ENCODE measurements around the gene GLRX5. TPM values are rescaled to one million over a fixed set of nuclear protein-coding genes. Genes with fewer than 3 reads are reported as not detected.

Gene GLRX5
- total RNA-seq, 1 experiment from 2014 or later = 68.8 TPM

GRCh38 chr14:95493503-95493902 lies 41.3 kb upstream of the GLRX5 start:
- ChIA-PET POLR2A (ENCODE audit: low non-redundant PET) (no interaction called here), CTCF (no interaction called here)
- no peak overlapping the region for H3K4me3 ChIP-seq (ENCODE audit: low read depth, low read length, poor library complexity, severe bottlenecking)
- no TSS peak for BruUV-seq (replicated peaks)
- no peaks in the 10 kb centered on the region for H3K9me3 ChIP-seq (ENCODE audit: low read depth, low read length, poor library complexity, severe bottlenecking)
- intact Hi-C loops (cut with micrococcal nuclease; ENCODE audit: unreplicated experiment) = no loop called here
- H3K27ac ChIP-seq (ENCODE audit: low read depth, low read length, poor library complexity, severe bottlenecking) = no peak overlapping the region
- H3K4me1 ChIP-seq (ENCODE audit: insufficient read depth, low read length, poor library complexity, severe bottlenecking) = no peaks in the 10 kb centered on the region
- DNase-seq (ENCODE audit: low spot score) = no peak
- H3K27me3 ChIP-seq (replicated peaks; ENCODE audit: insufficient read depth, low read depth, low read length, poor library complexity) = no peaks in the 10 kb centered on the region
- TF ChIP-seq CTCF (conservative IDR thresholded peaks at IDR 0.05; ENCODE audit: low read depth, low read length) = no peak
- no peak for TF ChIP-seq EZH2 (IDR thresholded peaks at IDR 0.05; ENCODE audit: borderline replicate concordance, low read depth, low read length, poor library complexity, severe bottlenecking)
- no peaks in the 10 kb centered on the region for H3K36me3 ChIP-seq (ENCODE audit: insufficient read depth, low read length, poor library complexity, severe bottlenecking)

- DNase-seq (ENCODE audit: low spot score) = no peak
- no peak overlapping the region for H3K4me3 ChIP-seq (ENCODE audit: low read depth, low read length, poor library complexity, severe bottlenecking)
- ChIA-PET POLR2A (ENCODE audit: low non-redundant PET) (no interaction called here), CTCF (no interaction called here)
- no peak overlapping the region for H3K27ac ChIP-seq (ENCODE audit: low read depth, low read length, poor library complexity, severe bottlenecking)
- intact Hi-C loops (cut with micrococcal nuclease; ENCODE audit: unreplicated experiment) = no loop called here
- TF ChIP-seq CTCF (conservative IDR thresholded peaks at IDR 0.05; ENCODE audit: low read depth, low read length) (no peak), EZH2 (IDR thresholded peaks at IDR 0.05; ENCODE audit: borderline replicate concordance, low read depth, low read length, poor library complexity, severe bottlenecking) (no peak)
- H3K36me3 ChIP-seq (ENCODE audit: insufficient read depth, low read length, poor library complexity, severe bottlenecking) = no peaks in the 10 kb centered on the region
- no TSS peak for BruUV-seq (replicated peaks)
- no peaks in the 10 kb centered on the region for H3K9me3 ChIP-seq (ENCODE audit: low read depth, low read length, poor library complexity, severe bottlenecking)
- no peaks in the 10 kb centered on the region for H3K4me1 ChIP-seq (ENCODE audit: insufficient read depth, low read length, poor library complexity, severe bottlenecking)
- no peaks in the 10 kb centered on the region for H3K27me3 ChIP-seq (replicated peaks; ENCODE audit: insufficient read depth, low read depth, low read length, poor library complexity)
Observed at GRCh38 chr14:95493976-95494375, 40.9 kb upstream of the GLRX5 start.

DNA sequence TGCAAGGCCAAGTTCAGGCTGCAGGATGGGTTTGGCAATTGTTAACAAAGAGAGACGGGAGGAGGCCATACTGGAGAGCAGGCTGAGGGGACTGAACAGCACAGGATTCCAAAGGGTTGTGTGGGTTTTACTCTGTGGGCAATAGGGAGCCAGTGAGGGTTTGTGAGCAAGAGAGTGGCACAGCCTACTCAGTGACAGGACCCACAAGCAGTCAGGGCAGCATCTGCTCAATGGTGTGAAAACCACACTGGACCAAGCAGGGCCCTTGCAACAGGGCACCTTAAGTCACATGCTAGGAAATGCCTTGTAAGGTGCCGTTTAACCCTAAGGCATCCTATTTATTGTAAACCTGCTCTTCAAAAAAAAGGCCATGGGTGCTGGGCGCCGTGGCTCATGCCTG lies 40.4 kb upstream of the GLRX5 start:
- H3K9me3 ChIP-seq (ENCODE audit: low read depth, low read length, poor library complexity, severe bottlenecking) = no peaks in the 10 kb centered on the region
- CTCF ChIA-PET = no interaction called here
- POLR2A ChIA-PET (ENCODE audit: low non-redundant PET) = no interaction called here
- no peaks in the 10 kb centered on the region for H3K4me1 ChIP-seq (ENCODE audit: insufficient read depth, low read length, poor library complexity, severe bottlenecking)
- TF ChIP-seq EZH2 (IDR thresholded peaks at IDR 0.05; ENCODE audit: borderline replicate concordance, low read depth, low read length, poor library complexity, severe bottlenecking) = no peak
- no peak for TF ChIP-seq CTCF (conservative IDR thresholded peaks at IDR 0.05; ENCODE audit: low read depth, low read length)
- no peak for DNase-seq (ENCODE audit: low spot score)
- H3K27me3 ChIP-seq (replicated peaks; ENCODE audit: insufficient read depth, low read depth, low read length, poor library complexity) = no peaks in the 10 kb centered on the region
- no peak overlapping the region for H3K4me3 ChIP-seq (ENCODE audit: low read depth, low read length, poor library complexity, severe bottlenecking)
- BruUV-seq (replicated peaks) = no TSS peak
- H3K36me3 ChIP-seq (ENCODE audit: insufficient read depth, low read length, poor library complexity, severe bottlenecking) = no peaks in the 10 kb centered on the region
- intact Hi-C loops (cut with micrococcal nuclease; ENCODE audit: unreplicated experiment) = no loop called here
- no peak overlapping the region for H3K27ac ChIP-seq (ENCODE audit: low read depth, low read length, poor library complexity, severe bottlenecking)
